Measurements from ENCODE around the gene S100A11.
"Not testable (repeated sequence)": the region's sequence is repeated elsewhere in the genome, so short reads cannot be mapped to it uniquely, and the experiment has no call there.

S100A11 gene

GRCh38 chr1:152036267-152037216 lies at the start of gene S100A11:
Gene S100A11 (minus strand): TSS chr1:152037004. CDS start chr1:152036915, 89 bp downstream.
- DNase-seq (ENCODE audit: low read depth): peak; percentile 84

- DNase-seq (ENCODE audit: low read depth): no peak
Measured at GRCh38 chr1:152084853-152085252, 48.0 kb upstream of the S100A11 start.

- DNase-seq (ENCODE audit: low read depth): not testable (repeated sequence)
Measured at GRCh38 chr1:152081026-152081425, 44.2 kb upstream of the S100A11 start.

- not testable (repeated sequence) for DNase-seq (ENCODE audit: low read depth)
Measured at GRCh38 chr1:152080494-152080893, 43.7 kb upstream of the S100A11 start.

- DNase-seq (ENCODE audit: low read depth): no peak
Measured at GRCh38 chr1:152078831-152079441, 42.1 kb upstream of the S100A11 start.

- no peak for DNase-seq (ENCODE audit: low read depth)
Measured at GRCh38 chr1:152072311-152072710, 35.5 kb upstream of the S100A11 start.

- no peak for DNase-seq (ENCODE audit: low read depth)
Measured at GRCh38 chr1:152071123-152071522, 34.3 kb upstream of the S100A11 start.

- no peak for DNase-seq (ENCODE audit: low read depth)
Measured at GRCh38 chr1:152067929-152068328, 31.1 kb upstream of the S100A11 start.

GRCh38 chr1:152067150-152067549 lies 30.3 kb upstream of the S100A11 start:
- no peak for DNase-seq (ENCODE audit: low read depth)

GRCh38 chr1:152061952-152062351 lies 25.1 kb upstream of the S100A11 start:
- no peak for DNase-seq (ENCODE audit: low read depth)

- no peak for DNase-seq (ENCODE audit: low read depth)
Measured at GRCh38 chr1:152053375-152053774, 16.6 kb upstream of the S100A11 start.

GRCh38 chr1:152052606-152053005 lies 15.8 kb upstream of the S100A11 start:
- DNase-seq (ENCODE audit: low read depth): peak; percentile 70

- DNase-seq (ENCODE audit: low read depth): no peak
Measured at GRCh38 chr1:152050886-152051675, 14.3 kb upstream of the S100A11 start.

- no peak for DNase-seq (ENCODE audit: low read depth)
Measured at GRCh38 chr1:152049291-152050083, 12.7 kb upstream of the S100A11 start.

- DNase-seq (ENCODE audit: low read depth): peak; percentile 54
Measured at GRCh38 chr1:152048416-152049009, 11.7 kb upstream of the S100A11 start.

- peak; percentile 79 for DNase-seq (ENCODE audit: low read depth)
Measured at GRCh38 chr1:152047730-152048415, 11.1 kb upstream of the S100A11 start.

GRCh38 chr1:152047413-152047729 lies 10.6 kb upstream of the S100A11 start:
- DNase-seq (ENCODE audit: low read depth): no peak

GRCh38 chr1:152044386-152044785 lies 7.6 kb upstream of the S100A11 start:
- no peak for DNase-seq (ENCODE audit: low read depth)

- DNase-seq (ENCODE audit: low read depth): no peak
Measured at GRCh38 chr1:152043870-152044269, 7.1 kb upstream of the S100A11 start.

- no peak for DNase-seq (ENCODE audit: low read depth)
Measured at GRCh38 chr1:152042030-152042429, 5.2 kb upstream of the S100A11 start.

GRCh38 chr1:152039886-152040285 lies 3.1 kb upstream of the S100A11 start:
- DNase-seq (ENCODE audit: low read depth): no peak

Measured in activated T-cell treated with anti-CD3 and anti-CD28 coated beads for 48 hours (primary cell).